Kidney tubule cell (primary cell): Measurements from ENCODE around the gene PRDM16.

ENCODE experiments used
- DNase-seq: peaks from one replicate; pipeline ENCODE4 v3.0.0-alpha.2; 2018; ENCODE audit warnings: low spot score

PRDM16 gene

GRCh38 chr1:3475839-3476573 lies 407.0 kb downstream of the PRDM16 start:
- no peak for DNase-seq

GRCh38 chr1:3476666-3477065 lies 407.7 kb downstream of the PRDM16 start:
- no peak for DNase-seq

DNA sequence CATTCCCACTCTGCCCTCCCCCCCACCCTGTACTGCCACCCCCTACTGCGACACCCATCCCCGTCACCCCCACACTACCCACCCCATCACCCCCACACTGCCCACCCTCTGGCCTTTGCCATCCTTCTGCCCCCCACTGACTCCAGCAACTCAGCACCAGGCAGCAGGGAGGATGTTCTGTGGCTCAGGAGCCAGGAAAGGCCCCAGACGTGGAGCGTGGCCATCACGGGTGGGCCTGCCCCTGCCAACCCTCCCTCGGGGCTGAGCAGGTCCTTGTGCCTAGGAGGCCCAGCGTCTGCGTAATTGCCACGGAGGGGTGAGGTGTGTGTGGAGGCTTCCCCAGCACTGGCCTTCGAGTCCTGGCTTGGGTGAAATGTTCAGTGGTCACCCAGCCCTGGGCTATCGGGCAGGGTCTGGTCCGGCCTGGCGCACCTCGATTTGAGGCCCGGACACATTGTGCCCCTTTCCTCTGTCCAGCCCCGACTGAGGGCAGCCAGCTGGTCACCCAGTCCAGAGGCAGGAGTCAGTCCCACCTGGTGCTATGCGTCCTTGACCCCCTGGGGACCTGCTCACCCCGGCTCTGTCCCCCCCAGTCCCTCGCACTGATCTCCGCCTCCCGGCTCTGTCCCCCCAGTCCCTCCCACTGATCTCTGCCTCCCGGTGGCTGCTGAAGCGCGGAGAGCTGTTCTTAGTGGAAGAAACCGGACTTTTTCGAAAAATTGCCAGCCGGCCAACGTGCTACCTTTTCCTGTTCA lies 408.4 kb downstream of the PRDM16 start:
- no peak for DNase-seq

- no peak for DNase-seq
Observed at GRCh38 chr1:3478187-3478586, 409.2 kb downstream of the PRDM16 start.

DNA sequence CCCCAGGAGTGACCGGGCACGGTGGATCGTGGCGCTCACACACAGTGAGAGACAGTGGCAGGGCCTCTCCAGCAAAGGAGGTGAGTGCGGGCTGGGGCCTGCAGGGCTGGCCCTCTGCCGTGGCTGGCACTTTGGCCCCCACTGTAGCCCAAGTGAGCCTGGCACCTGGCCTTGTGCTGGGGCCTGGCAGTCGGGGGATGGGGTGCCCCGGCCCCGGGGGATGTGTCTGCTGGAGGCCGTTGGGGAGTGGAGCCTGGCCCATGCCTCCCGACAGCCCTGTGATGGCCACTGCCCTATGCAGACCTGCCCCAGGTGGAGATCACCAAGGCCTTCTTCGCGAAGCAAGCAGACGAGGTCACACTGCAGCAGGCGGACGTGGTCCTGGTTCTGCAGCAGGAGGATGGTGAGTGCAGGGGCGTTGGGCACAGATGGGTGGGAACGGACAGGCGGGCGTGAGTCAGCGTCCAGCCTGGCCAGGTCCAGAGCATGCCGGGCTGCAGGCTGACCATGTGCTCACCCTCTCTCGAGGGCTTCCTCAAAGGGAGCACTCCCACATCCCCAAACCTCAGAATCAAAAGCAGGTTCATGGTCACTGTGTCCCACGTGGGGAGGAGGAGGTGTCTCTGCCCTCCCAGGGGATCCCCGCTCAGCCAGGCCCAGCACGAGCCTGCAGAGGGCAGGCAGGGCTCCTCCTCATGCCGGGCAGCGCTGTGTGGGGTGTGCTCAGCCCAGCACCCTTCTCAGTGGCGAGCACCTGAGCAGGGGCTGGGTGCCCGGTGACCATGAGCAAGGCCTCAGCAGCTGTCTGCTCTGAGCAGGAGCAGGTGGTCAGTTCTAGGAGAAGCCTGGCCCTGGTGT lies 410.7 kb downstream of the PRDM16 start:
- DNase-seq = no peak

DNA sequence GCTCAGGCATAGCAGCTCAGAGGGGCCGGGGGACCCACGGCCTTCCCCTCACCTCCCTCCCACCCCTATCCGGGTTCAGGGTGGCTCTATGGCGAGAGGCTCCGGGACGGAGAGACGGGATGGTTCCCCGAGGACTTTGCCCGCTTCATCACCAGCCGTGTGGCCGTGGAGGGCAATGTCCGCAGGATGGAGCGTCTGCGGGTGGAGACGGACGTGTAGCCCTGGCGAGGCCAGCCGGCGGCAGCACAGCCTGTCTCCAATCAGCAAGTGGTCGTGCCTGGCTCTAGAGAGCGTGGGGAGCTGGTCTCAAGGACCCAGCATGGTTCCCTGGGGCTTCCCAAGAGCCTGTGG lies 411.3 kb downstream of the PRDM16 start:
- DNase-seq = no peak

DNA sequence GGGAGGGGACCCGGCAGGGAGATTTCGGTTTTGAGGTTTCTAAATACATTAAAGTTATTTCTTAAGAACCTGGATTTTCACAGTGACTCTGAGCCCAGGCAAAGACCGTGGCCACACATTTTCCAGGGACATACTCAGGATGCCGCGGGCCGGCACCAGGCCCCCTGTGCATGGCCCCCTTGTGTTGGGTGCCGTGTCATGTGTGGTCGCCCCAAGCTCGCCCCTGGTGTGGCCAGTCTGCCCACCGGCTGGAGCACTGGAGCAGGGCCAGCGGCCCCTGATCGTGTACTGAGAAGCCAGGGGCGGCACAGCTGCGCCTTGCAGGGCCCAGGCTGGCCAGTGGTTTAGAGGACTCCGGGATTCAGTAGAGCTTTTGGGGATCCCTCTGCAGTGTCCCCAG lies 412.0 kb downstream of the PRDM16 start:
- no peak for DNase-seq

- DNase-seq = no peak
Observed at GRCh38 chr1:3481836-3482375, 412.9 kb downstream of the PRDM16 start.

DNA sequence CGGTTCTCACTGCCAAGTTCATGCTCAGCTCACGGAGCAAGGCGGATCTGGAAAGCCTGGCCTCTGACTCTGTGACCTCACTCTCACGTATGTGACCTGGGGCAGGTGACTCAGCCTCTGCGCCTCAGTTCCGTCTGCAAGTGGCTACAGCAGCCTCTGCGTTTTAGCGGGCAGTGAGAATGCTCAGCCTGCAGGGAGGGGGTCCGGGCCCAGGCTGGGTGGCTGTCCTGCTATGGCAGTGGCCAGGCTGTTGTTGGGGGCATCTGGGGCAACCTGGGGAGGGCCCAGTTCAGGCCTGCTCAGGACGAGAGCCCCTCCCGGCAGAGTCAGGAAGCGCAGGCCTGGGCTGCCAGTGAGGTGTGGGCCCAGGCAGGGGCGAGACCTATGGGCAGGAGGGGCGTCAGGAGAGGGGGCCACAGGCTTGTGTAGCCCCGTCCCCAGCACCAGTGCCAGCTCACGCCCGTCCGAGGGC lies 413.4 kb downstream of the PRDM16 start:
- DNase-seq = peak; percentile 80

DNA sequence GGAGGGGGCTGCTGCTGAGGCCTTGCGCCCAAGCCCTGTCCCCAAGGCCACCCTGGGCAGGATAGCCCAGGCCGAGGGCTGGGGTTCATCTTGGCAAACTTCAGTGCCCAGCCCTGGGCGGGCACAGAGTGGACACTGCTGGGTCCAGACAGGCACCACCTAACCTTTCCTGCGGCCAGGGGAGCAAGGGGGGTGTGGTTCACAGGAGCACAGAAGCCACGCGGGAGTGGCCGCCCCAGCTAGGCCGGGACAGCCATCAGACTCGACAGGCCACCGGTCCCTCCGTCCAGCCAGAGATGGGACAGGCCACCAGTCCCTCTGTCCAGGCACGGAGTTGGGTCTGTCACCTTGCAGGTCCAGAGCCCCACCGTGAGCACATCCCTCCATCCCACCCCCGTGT lies 414.4 kb downstream of the PRDM16 start:
- no peak for DNase-seq

- DNase-seq = peak; percentile 39
Observed at GRCh38 chr1:3483801-3484444, 414.9 kb downstream of the PRDM16 start.

GRCh38 chr1:3485016-3485415 lies 416.0 kb downstream of the PRDM16 start:
- DNase-seq = no peak
